Measurements from ENCODE around the gene SLCO3A1. TPM values are rescaled to one million over a fixed set of nuclear protein-coding genes. Genes with fewer than 3 reads are reported as not detected.
A peak's percentile ranks its signal among the peaks of the same experiment; 100 is the strongest.

SLCO3A1 gene
- total RNA-seq = 1 to 10 TPM; 2.0 to 2.7 TPM

GRCh38 chr15:91853511-91853947, at the start of gene SLCO3A1:
SLCO3A1 (plus strand) TSS chr15:91853708.
- no peaks in the 10 kb centered on the region for H3K9me3 Mint-ChIP-seq
- H3K27ac Mint-ChIP-seq = peak within 1 kb of the TSS; percentile 29
- peaks cover 50% of the 10 kb centered on the region for H3K4me1 Mint-ChIP-seq
- H3K27me3 Mint-ChIP-seq = peaks cover 12% of the 10 kb centered on the region
- H3K36me3 Mint-ChIP-seq = no peaks in the 10 kb centered on the region
- H3K4me3 Mint-ChIP-seq = peak within 1 kb of the TSS; percentile 79
- DNase-seq = peak; percentile 57

GRCh38 chr15:91807122-91807521, 46.4 kb upstream of the SLCO3A1 start:
- Mint-ChIP-seq H3K27ac (no peak overlapping the region), H3K4me3 (no peak overlapping the region), H3K4me1 (no peaks in the 10 kb centered on the region), H3K36me3 (no peaks in the 10 kb centered on the region), H3K27me3 (peaks cover 23% of the 10 kb centered on the region), H3K9me3 (peaks cover 1% of the 10 kb centered on the region)
- DNase-seq = no peak

DNA sequence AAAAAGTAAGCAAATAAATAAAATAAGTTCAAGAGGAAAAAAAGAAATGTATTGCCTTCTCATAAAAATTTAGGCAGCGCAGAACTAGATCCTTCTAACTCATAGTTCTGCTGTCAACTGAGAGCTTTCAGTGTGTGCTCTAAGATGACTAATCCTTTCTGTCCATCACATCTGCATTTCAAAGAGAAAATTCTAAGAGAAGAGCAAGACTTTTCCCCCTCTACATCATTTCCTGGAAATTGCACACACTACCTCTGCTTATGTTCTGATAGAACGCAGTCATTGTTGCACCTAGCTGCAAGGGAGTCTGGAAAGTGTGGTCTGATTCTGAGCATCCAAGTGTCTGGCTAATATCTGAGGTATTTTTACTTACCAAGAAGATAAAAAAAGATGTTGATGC, 39.6 kb upstream of the SLCO3A1 start:
- H3K27ac Mint-ChIP-seq = no peak overlapping the region

GRCh38 chr15:91816942-91817341, 36.6 kb upstream of the SLCO3A1 start:
- H3K27ac Mint-ChIP-seq = no peak overlapping the region
- peaks cover 14% of the 10 kb centered on the region for H3K27me3 Mint-ChIP-seq
- H3K9me3 Mint-ChIP-seq = peaks cover 16% of the 10 kb centered on the region
- peaks cover 6% of the 10 kb centered on the region for H3K36me3 Mint-ChIP-seq
- H3K4me1 Mint-ChIP-seq = no peaks in the 10 kb centered on the region
- H3K4me3 Mint-ChIP-seq = no peak overlapping the region
- DNase-seq = no peak

More for the DNA sequence above, 39.6 kb upstream of the SLCO3A1 start:
- Mint-ChIP-seq H3K27me3 (peaks cover 18% of the 10 kb centered on the region), H3K9me3 (peaks cover 18% of the 10 kb centered on the region), H3K4me3 (no peak overlapping the region), H3K36me3 (peaks cover 6% of the 10 kb centered on the region), H3K4me1 (no peaks in the 10 kb centered on the region)
- peak; percentile 5 for DNase-seq

DNA sequence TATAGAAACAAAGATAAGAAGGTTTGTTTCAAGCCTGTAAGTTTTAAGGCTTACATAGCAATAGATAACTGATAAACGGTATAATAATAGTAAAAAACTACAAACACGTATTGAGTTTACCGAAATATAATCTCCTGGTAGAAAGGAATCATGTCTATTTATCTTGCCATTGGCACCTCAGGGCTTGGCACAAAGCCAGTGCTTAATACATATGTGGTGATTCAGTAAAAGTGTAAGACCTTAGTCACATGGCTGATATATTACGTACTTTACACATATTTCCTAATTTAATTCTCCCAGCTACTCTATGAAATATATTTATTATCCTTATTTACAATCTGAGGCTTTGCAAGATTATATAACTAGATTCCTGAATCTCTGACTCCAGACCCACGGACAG, 32.0 kb upstream of the SLCO3A1 start:
- H3K4me1 Mint-ChIP-seq = no peaks in the 10 kb centered on the region
- no peaks in the 10 kb centered on the region for H3K36me3 Mint-ChIP-seq
- no peak overlapping the region for H3K27ac Mint-ChIP-seq
- no peaks in the 10 kb centered on the region for H3K9me3 Mint-ChIP-seq
- no peak for DNase-seq
- no peaks in the 10 kb centered on the region for H3K27me3 Mint-ChIP-seq
- no peak overlapping the region for H3K4me3 Mint-ChIP-seq

DNA sequence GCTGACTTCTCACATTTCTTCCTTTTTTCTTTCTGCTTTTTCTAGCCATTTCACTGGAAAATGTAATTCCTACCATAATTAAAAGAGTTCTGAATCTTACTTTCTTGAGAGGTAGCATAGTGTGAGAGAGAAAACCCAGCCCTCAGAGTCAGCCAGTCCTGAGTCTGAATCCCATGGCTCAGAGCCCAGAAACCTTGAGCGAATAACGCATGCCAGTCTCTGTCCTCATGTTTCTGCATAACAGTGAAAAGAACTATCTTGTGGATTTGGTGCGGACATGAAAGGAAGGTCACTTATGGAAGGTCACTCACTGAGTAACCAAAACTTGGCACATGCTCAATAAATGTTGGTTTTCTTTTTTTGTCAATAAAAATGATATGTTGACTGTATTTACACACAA, 29.3 kb upstream of the SLCO3A1 start:
- H3K9me3 Mint-ChIP-seq = no peaks in the 10 kb centered on the region
- H3K36me3 Mint-ChIP-seq = no peaks in the 10 kb centered on the region
- no peak overlapping the region for H3K27ac Mint-ChIP-seq
- DNase-seq = no peak
- no peaks in the 10 kb centered on the region for H3K4me1 Mint-ChIP-seq
- no peak overlapping the region for H3K4me3 Mint-ChIP-seq
- H3K27me3 Mint-ChIP-seq = no peaks in the 10 kb centered on the region

- DNase-seq = no peak
- H3K4me3 Mint-ChIP-seq = no peak overlapping the region
- no peaks in the 10 kb centered on the region for H3K9me3 Mint-ChIP-seq
- H3K27ac Mint-ChIP-seq = no peak overlapping the region
- H3K27me3 Mint-ChIP-seq = no peaks in the 10 kb centered on the region
- no peaks in the 10 kb centered on the region for H3K36me3 Mint-ChIP-seq
- no peaks in the 10 kb centered on the region for H3K4me1 Mint-ChIP-seq
Observed at GRCh38 chr15:91826443-91826842, 27.1 kb upstream of the SLCO3A1 start.

GRCh38 chr15:91833056-91833455, 20.5 kb upstream of the SLCO3A1 start:
- no peaks in the 10 kb centered on the region for H3K27me3 Mint-ChIP-seq
- no peaks in the 10 kb centered on the region for H3K4me1 Mint-ChIP-seq
- no peak overlapping the region for H3K4me3 Mint-ChIP-seq

DNA sequence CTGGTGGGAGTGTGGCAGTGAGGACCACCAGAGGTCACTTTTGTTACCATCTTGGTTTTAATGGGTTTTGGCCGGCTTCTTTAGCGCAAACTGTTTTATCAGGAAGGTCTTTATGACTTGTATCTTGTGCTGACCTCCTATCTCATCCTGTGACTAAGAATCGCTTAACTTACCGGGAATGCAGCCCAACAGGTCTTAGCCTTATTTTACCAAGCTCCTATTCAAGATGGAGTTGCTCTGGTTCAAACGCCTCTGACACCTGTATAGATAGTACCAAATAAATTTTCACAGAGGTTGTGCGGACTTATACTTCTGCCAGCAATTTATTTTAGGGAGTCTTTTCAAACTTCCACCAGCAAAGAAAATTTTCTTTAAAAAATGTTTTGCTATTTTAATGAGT, 13.6 kb upstream of the SLCO3A1 start:
- H3K4me1 Mint-ChIP-seq = no peaks in the 10 kb centered on the region
- H3K9me3 Mint-ChIP-seq = no peaks in the 10 kb centered on the region
- DNase-seq = no peak

More at GRCh38 chr15:91833056-91833455, 20.5 kb upstream of the SLCO3A1 start:
- DNase-seq = no peak
- H3K27ac Mint-ChIP-seq = no peak overlapping the region
- no peaks in the 10 kb centered on the region for H3K36me3 Mint-ChIP-seq
- H3K9me3 Mint-ChIP-seq = no peaks in the 10 kb centered on the region

GRCh38 chr15:91841861-91842260, 11.6 kb upstream of the SLCO3A1 start:
- no peak overlapping the region for H3K4me3 Mint-ChIP-seq
- DNase-seq = no peak
- H3K27me3 Mint-ChIP-seq = peaks cover 30% of the 10 kb centered on the region
- no peaks in the 10 kb centered on the region for H3K36me3 Mint-ChIP-seq
- H3K4me1 Mint-ChIP-seq = no peaks in the 10 kb centered on the region
- no peaks in the 10 kb centered on the region for H3K9me3 Mint-ChIP-seq
- H3K27ac Mint-ChIP-seq = no peak overlapping the region

More for the DNA sequence above, 13.6 kb upstream of the SLCO3A1 start:
- peaks cover 24% of the 10 kb centered on the region for H3K27me3 Mint-ChIP-seq
- H3K36me3 Mint-ChIP-seq = no peaks in the 10 kb centered on the region
- H3K27ac Mint-ChIP-seq = no peak overlapping the region
- no peak overlapping the region for H3K4me3 Mint-ChIP-seq

DNA sequence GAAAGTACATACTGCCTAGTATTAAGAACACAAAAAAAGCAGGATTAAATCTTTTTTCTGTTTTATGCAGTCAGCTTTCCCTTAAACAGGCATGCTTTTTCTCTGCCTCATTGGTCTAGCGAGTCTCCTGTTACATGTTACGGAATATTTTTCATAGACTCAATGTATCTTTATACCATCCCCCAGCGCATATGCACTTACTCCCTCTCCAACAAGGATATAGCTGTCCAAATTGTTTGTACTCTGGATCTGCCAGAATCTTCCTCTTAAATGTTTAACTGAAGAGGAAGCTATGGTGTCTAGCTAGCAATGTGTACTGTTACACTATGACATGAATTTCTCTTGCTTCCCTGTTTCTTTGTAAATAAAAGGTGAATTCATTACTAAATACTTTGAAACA, 9.2 kb upstream of the SLCO3A1 start:
- DNase-seq = no peak
- Mint-ChIP-seq H3K36me3 (no peaks in the 10 kb centered on the region), H3K27ac (no peak overlapping the region), H3K9me3 (no peaks in the 10 kb centered on the region), H3K4me3 (no peak overlapping the region), H3K27me3 (peaks cover 31% of the 10 kb centered on the region), H3K4me1 (peaks cover 1% of the 10 kb centered on the region)

- H3K4me1 Mint-ChIP-seq = peaks cover 7% of the 10 kb centered on the region
Observed at GRCh38 chr15:91844928-91845327, 8.6 kb upstream of the SLCO3A1 start.

DNA sequence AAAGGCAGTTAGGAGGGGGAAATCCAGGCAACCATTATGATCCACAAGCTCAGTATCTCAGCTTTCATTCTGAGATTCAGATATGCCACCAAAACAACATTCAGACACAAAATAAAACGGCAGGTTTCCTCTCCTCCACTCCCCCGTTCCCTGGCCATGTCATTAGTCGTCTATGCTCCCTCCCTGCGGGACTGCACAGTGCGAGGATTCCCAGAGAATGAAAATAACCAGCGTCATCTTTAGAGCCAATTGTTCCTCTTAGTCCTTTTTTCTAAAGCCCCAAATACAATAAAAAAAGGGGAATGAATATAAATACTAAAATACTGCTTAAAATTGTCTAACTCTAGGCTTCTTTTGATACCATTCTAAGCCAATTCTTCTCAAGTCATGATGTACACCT, 7.8 kb upstream of the SLCO3A1 start:
- no peak for DNase-seq
- H3K9me3 Mint-ChIP-seq = no peaks in the 10 kb centered on the region
- H3K36me3 Mint-ChIP-seq = no peaks in the 10 kb centered on the region
- no peak overlapping the region for H3K4me3 Mint-ChIP-seq
- peaks cover 28% of the 10 kb centered on the region for H3K27me3 Mint-ChIP-seq
- H3K27ac Mint-ChIP-seq = no peak overlapping the region
- peaks cover 8% of the 10 kb centered on the region for H3K4me1 Mint-ChIP-seq

More at GRCh38 chr15:91844928-91845327, 8.6 kb upstream of the SLCO3A1 start:
- no peak overlapping the region for H3K27ac Mint-ChIP-seq
- no peaks in the 10 kb centered on the region for H3K36me3 Mint-ChIP-seq
- H3K27me3 Mint-ChIP-seq = peaks cover 34% of the 10 kb centered on the region
- DNase-seq = no peak
- no peak overlapping the region for H3K4me3 Mint-ChIP-seq
- H3K9me3 Mint-ChIP-seq = no peaks in the 10 kb centered on the region

DNA sequence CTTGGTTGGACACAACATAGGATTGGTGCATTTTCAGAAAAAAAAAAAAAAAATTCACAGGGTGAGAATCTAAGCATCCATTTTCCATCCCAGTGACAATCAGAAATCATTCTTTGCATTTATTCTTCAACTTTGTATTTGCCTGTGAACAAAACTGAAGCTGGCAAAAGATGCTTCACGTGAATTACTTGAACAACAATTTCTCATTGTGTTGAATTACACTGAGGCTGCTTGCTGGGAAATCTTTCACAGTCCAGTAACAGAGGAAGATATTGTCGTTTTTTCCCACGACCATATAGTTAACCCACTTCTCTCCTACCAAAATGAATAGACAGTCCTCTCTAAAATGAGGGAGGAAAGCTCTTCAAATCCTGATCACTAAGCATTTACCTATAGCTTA, 4.3 kb upstream of the SLCO3A1 start:
- peak overlapping the region; percentile 40 for H3K4me3 Mint-ChIP-seq
- no peaks in the 10 kb centered on the region for H3K9me3 Mint-ChIP-seq
- H3K4me1 Mint-ChIP-seq = peaks cover 17% of the 10 kb centered on the region
- H3K27ac Mint-ChIP-seq = no peak overlapping the region
- no peaks in the 10 kb centered on the region for H3K36me3 Mint-ChIP-seq
- H3K27me3 Mint-ChIP-seq = peaks cover 17% of the 10 kb centered on the region
- no peak for DNase-seq

GRCh38 chr15:91849749-91850161, 3.8 kb upstream of the SLCO3A1 start:
- DNase-seq = no peak
- Mint-ChIP-seq H3K4me3 (peak overlapping the region; percentile 53), H3K9me3 (no peaks in the 10 kb centered on the region), H3K27me3 (peaks cover 12% of the 10 kb centered on the region), H3K27ac (no peak overlapping the region), H3K4me1 (peaks cover 22% of the 10 kb centered on the region), H3K36me3 (no peaks in the 10 kb centered on the region)

DNA sequence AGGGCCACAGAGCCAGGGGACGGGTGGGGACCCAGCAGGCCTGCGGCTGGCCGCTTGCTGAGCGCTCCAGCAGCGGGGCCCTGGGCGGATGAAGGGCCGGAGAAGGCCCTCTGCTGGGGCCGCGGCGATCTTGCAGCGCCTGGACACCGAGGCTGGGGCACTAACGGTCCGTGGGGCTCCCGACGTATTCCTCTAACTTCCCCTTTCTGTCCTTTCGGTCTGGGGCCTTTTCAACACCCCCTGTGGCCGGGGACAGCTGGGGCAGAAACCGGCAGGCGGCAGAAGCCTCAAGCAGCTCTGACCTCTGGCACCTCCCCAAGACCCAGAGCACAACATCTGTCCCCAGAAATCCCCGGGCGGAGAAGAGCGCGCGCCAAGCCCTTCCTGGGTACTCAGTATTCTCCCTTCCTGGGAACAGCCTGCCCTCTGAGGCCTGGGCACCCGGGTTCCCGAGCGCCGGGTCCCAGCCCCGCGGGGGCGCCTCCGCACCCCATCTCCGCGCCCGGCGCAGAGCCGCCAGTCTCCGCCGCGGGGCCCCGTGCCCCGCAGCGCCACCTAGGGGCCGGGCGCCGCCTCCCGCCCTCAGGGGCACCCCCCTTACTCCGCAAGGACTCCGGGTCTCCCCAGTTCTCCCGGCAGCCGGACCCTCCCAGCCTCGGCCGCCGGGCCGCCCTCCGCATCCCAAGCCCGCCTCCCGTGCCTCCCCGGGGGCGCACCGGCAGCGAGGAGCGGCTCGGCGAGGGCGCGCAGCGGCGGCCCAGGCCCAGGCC, 582 bp upstream of the SLCO3A1 start:
- Mint-ChIP-seq H3K4me3 (peak overlapping the region; percentile 79), H3K27me3 (peaks cover 12% of the 10 kb centered on the region), H3K9me3 (no peaks in the 10 kb centered on the region), H3K4me1 (peaks cover 44% of the 10 kb centered on the region), H3K36me3 (no peaks in the 10 kb centered on the region), H3K27ac (peak overlapping the region; percentile 29)
- DNase-seq = peak; percentile 77
